ENCODE results near the gene P2RY8.
A peak's percentile ranks its signal among the peaks of the same experiment; 100 is the strongest.
"Not testable (repeated sequence)": the region's sequence is repeated elsewhere in the genome, so short reads cannot be mapped to it uniquely, and the experiment has no call there.

Gene P2RY8

GRCh38 chrX:1450361-1451161 is 86.4 kb downstream of the P2RY8 start:
- H3K36me3 Mint-ChIP-seq = peaks cover 39 to 43% of the 10 kb centered on the region in 2 donors
- DNase-seq = no peak
- peaks cover 49 to 77% of the 10 kb centered on the region in 2 donors for H3K4me1 Mint-ChIP-seq
- H3K27me3 Mint-ChIP-seq = no peaks in the 10 kb centered on the region
- peak overlapping the region; percentile 92 for H3K27ac Mint-ChIP-seq
- H3K9me3 Mint-ChIP-seq = peaks cover 21 to 32% of the 10 kb centered on the region in 2 donors
- peak overlapping the region; percentile 73 to 89 for H3K4me3 Mint-ChIP-seq
- ATAC-seq (replicated peaks) = no peak

GRCh38 chrX:1449823-1450149 is 87.2 kb downstream of the P2RY8 start:
- Mint-ChIP-seq H3K27me3 (no peaks in the 10 kb centered on the region), H3K36me3 (peaks cover 44 to 50% of the 10 kb centered on the region in 2 donors), H3K4me3 (peak overlapping the region in 1 of 2 donors; percentile 30), H3K27ac (peak overlapping the region; percentile 92), H3K9me3 (peaks cover 23 to 34% of the 10 kb centered on the region in 2 donors), H3K4me1 (peaks cover 50 to 75% of the 10 kb centered on the region in 2 donors)
- no peak for ATAC-seq (replicated peaks)
- DNase-seq = no peak

- no peaks in the 10 kb centered on the region for H3K27me3 Mint-ChIP-seq
- H3K9me3 Mint-ChIP-seq = peaks cover 27 to 39% of the 10 kb centered on the region in 2 donors
- H3K36me3 Mint-ChIP-seq = peaks cover 49 to 55% of the 10 kb centered on the region in 2 donors
- ATAC-seq (replicated peaks) = no peak
- no peak for DNase-seq
- H3K4me1 Mint-ChIP-seq = peaks cover 51 to 75% of the 10 kb centered on the region in 2 donors
- peak overlapping the region; percentile 92 for H3K27ac Mint-ChIP-seq
- peak overlapping the region; percentile 52 to 70 for H3K4me3 Mint-ChIP-seq
Measured at GRCh38 chrX:1449036-1449822, 87.8 kb downstream of the P2RY8 start.

GRCh38 chrX:1448573-1449001 is 88.4 kb downstream of the P2RY8 start:
- Mint-ChIP-seq H3K4me3 (peak overlapping the region; percentile 35 to 70), H3K36me3 (peaks cover 56 to 62% of the 10 kb centered on the region in 2 donors), H3K9me3 (peaks cover 32 to 44% of the 10 kb centered on the region in 2 donors), H3K27ac (peak overlapping the region; percentile 92), H3K4me1 (peaks cover 51 to 76% of the 10 kb centered on the region in 2 donors)
- DNase-seq; ATAC-seq (replicated peaks); H3K27me3 Mint-ChIP-seq: not testable (repeated sequence)

GRCh38 chrX:1447969-1448572 is 88.9 kb downstream of the P2RY8 start:
- Mint-ChIP-seq H3K4me1 (peaks cover 51 to 76% of the 10 kb centered on the region in 2 donors), H3K27ac (peak overlapping the region; percentile 92), H3K4me3 (peak overlapping the region; percentile 35 to 70), H3K9me3 (peaks cover 33 to 46% of the 10 kb centered on the region in 2 donors), H3K36me3 (peaks cover 59 to 67% of the 10 kb centered on the region in 2 donors)
- ATAC-seq (replicated peaks); H3K27me3 Mint-ChIP-seq; DNase-seq: not testable (repeated sequence)

GRCh38 chrX:1446984-1447968 is 89.7 kb downstream of the P2RY8 start:
- peak; percentile 68 for DNase-seq
- peak; percentile 98 to 99 for ATAC-seq (replicated peaks)
- H3K36me3 Mint-ChIP-seq = peaks cover 67 to 75% of the 10 kb centered on the region in 2 donors
- H3K27me3 Mint-ChIP-seq = not testable (repeated sequence)
- H3K9me3 Mint-ChIP-seq = peaks cover 35 to 46% of the 10 kb centered on the region in 2 donors
- H3K4me3 Mint-ChIP-seq = peak overlapping the region; percentile 25 to 41
- peaks cover 51 to 73% of the 10 kb centered on the region in 2 donors for H3K4me1 Mint-ChIP-seq
- H3K27ac Mint-ChIP-seq = peak overlapping the region; percentile 77

- H3K27me3 Mint-ChIP-seq = no peaks in the 10 kb centered on the region
- H3K27ac Mint-ChIP-seq = peak overlapping the region; percentile 67
- no peak for ATAC-seq (replicated peaks)
- DNase-seq = no peak
- H3K4me3 Mint-ChIP-seq = no peak overlapping the region
- peaks cover 33 to 44% of the 10 kb centered on the region in 2 donors for H3K9me3 Mint-ChIP-seq
- peaks cover 38 to 51% of the 10 kb centered on the region in 2 donors for H3K4me1 Mint-ChIP-seq
- H3K36me3 Mint-ChIP-seq = peaks cover 66 to 77% of the 10 kb centered on the region in 2 donors
Measured at GRCh38 chrX:1444561-1445500, 92.2 kb downstream of the P2RY8 start.

GRCh38 chrX:1443496-1444075 is 93.4 kb downstream of the P2RY8 start:
- peaks cover 26 to 39% of the 10 kb centered on the region in 2 donors for H3K4me1 Mint-ChIP-seq
- peaks cover 63 to 77% of the 10 kb centered on the region in 2 donors for H3K36me3 Mint-ChIP-seq
- peaks cover 23 to 31% of the 10 kb centered on the region in 2 donors for H3K9me3 Mint-ChIP-seq
- ATAC-seq (replicated peaks) = no peak
- H3K27ac Mint-ChIP-seq = no peak overlapping the region
- no peaks in the 10 kb centered on the region for H3K27me3 Mint-ChIP-seq
- H3K4me3 Mint-ChIP-seq = no peak overlapping the region
- no peak for DNase-seq

- peaks cover 18 to 31% of the 10 kb centered on the region in 2 donors for H3K4me1 Mint-ChIP-seq
- H3K4me3 Mint-ChIP-seq = no peak overlapping the region
- DNase-seq = no peak
- ATAC-seq (replicated peaks) = no peak
- no peaks in the 10 kb centered on the region for H3K27me3 Mint-ChIP-seq
- peaks cover 16 to 24% of the 10 kb centered on the region in 2 donors for H3K9me3 Mint-ChIP-seq
- peaks cover 61 to 77% of the 10 kb centered on the region in 2 donors for H3K36me3 Mint-ChIP-seq
- no peak overlapping the region for H3K27ac Mint-ChIP-seq
Measured at GRCh38 chrX:1442724-1443367, 94.1 kb downstream of the P2RY8 start.

- ATAC-seq (replicated peaks) (no peak), DNase-seq (no peak)
- H3K27me3 Mint-ChIP-seq = no peaks in the 10 kb centered on the region
- H3K36me3 Mint-ChIP-seq = peaks cover 61 to 77% of the 10 kb centered on the region in 2 donors
- H3K4me3 Mint-ChIP-seq = no peak overlapping the region
- no peak overlapping the region for H3K27ac Mint-ChIP-seq
- peaks cover 14 to 17% of the 10 kb centered on the region in 2 donors for H3K9me3 Mint-ChIP-seq
- H3K4me1 Mint-ChIP-seq = peaks cover 11 to 24% of the 10 kb centered on the region in 2 donors
Measured at GRCh38 chrX:1442016-1442665, 94.8 kb downstream of the P2RY8 start.

- no peaks in the 10 kb centered on the region for H3K27me3 Mint-ChIP-seq
- H3K36me3 Mint-ChIP-seq = peaks cover 61 to 77% of the 10 kb centered on the region in 2 donors
- DNase-seq = no peak
- peaks cover 4 to 11% of the 10 kb centered on the region in 2 donors for H3K4me1 Mint-ChIP-seq
- peaks cover 14 to 15% of the 10 kb centered on the region in 2 donors for H3K9me3 Mint-ChIP-seq
- no peak overlapping the region for H3K27ac Mint-ChIP-seq
- no peak for ATAC-seq (replicated peaks)
- no peak overlapping the region for H3K4me3 Mint-ChIP-seq
Measured at GRCh38 chrX:1440506-1440905, 96.5 kb downstream of the P2RY8 start.
